Measurements from ENCODE around the gene MBL2.

DNA sequence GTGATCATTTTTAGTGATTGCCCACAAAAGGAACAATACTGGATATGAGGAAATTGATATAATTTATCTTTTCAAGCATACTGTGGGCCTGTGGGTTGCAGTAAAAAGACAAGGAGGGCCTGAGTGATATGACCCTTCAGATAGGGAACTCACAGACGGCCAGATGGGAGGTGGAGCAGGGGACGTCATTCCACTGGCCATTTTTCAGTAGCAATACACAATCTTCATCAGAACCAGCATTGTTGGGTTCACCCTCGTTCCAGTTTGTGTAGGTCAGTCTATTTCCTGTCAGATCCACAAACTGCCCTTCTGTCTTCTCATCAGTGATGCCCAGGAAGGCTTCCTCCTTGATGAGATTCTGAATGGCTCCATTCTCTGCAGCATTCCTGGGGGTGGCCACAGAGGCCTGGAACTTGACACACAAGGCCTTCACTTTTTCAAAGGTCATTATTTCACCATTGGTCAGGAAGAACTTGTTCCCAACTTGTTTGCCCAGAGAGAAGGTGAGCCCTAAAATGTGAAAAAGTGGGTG is 4.5 kb downstream of the MBL2 start:
- TF ChIP-seq, protein P1, sequence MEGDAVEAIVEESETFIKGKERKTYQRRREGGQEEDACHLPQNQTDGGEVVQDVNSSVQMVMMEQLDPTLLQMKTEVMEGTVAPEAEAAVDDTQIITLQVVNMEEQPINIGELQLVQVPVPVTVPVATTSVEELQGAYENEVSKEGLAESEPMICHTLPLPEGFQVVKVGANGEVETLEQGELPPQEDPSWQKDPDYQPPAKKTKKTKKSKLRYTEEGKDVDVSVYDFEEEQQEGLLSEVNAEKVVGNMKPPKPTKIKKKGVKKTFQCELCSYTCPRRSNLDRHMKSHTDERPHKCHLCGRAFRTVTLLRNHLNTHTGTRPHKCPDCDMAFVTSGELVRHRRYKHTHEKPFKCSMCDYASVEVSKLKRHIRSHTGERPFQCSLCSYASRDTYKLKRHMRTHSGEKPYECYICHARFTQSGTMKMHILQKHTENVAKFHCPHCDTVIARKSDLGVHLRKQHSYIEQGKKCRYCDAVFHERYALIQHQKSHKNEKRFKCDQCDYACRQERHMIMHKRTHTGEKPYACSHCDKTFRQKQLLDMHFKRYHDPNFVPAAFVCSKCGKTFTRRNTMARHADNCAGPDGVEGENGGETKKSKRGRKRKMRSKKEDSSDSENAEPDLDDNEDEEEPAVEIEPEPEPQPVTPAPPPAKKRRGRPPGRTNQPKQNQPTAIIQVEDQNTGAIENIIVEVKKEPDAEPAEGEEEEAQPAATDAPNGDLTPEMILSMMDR (IDR thresholded peaks at IDR 0.05) = no peak
- TF ChIP-seq POLR2A (IDR thresholded peaks at IDR 0.05) = no peak
